AG04450 (cell line): Measurements from ENCODE around the gene ITIH5. TPM values are rescaled to one million over a fixed set of nuclear protein-coding genes. Genes with fewer than 3 reads are reported as not detected.

Experiments
- CTCF ChIA-PET: fragments of 300-600, 350-600 bp; formaldehyde crosslinking; extraction: SDS; loops from one replicate; lab custom pipeline; 2022; ENCODE audit warnings: antibody characterized with exemption, inconsistent platforms; lab: Charles Lee
- POLR2A ChIA-PET: fragments of 350-600 bp; formaldehyde crosslinking; extraction: SDS; loops from one replicate; lab custom pipeline; 2021; ENCODE audit warnings: antibody characterized with exemption, inconsistent platforms; lab: Yijun Ruan, JAX
- DNase-seq: peaks from one replicate; pipeline ENCODE4 v3.0.0-alpha.2; 2011; ENCODE audit warnings: low read depth, low spot score
- H3K27ac ChIP-seq: one replicate; pipeline ENCODE4 v1.5.1; 2012; ENCODE audit warnings: low read depth, low read length, control low read depth
- H3K27me3 ChIP-seq: one replicate; pipeline ENCODE4 v1.6.0; 2012; ENCODE audit warnings: low read length; ENCODE audit not compliant: control insufficient read depth, insufficient read depth
- H3K4me3 ChIP-seq: 2 replicates; pipeline ENCODE4 v1.5.1; 2011; ENCODE audit warnings: mild to moderate bottlenecking, low read depth, low read length, control low read depth
- H3K9me3 ChIP-seq: 2 replicates; pipeline ENCODE4 v1.5.1; 2012; ENCODE audit warnings: low read length; ENCODE audit not compliant: control insufficient read depth, insufficient read depth
- polyA plus RNA-seq: library from polyadenylated mRNA; depleted of rRNA; stranded (reverse); fragments of >200 nt; gene quantifications from 2 replicates; pipeline ENCODE4 v1.2.3, GENCODE V29; 2011
- TF ChIP-seq, protein P1 (sequence below): IDR thresholded peaks from 2 replicates; pipeline ENCODE4 v1.5.1; 2011; ENCODE audit warnings: low read depth, low read length, control low read depth, inconsistent platforms

ITIH5 gene
- polyA plus RNA-seq, 1 experiment = 0.11 TPM

DNA sequence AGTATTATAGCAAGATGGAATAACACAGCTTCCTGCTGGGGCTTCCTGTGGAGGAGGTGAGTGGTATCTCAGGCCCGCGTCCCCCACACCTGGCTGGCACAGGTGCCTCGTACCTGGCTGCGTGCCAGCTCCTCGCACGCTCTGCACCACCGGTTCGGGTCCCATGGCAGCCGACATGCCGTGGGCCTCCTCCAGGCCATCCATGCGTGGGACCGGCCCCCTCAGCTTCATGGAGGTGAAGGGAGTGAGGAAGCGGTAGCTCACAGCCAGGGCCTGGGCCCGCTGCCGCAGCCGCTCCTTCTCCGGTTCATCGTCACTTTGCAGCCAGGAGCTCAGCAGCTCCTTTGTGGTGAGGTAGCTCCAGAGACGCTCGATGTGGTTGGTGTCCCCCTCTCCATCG lies 90.4 kb downstream of the ITIH5 start:
- Histone ChIP-seq H3K27ac (no peak overlapping the region), H3K9me3 (peaks cover 12% of the 10 kb centered on the region), H3K4me3 (no peak overlapping the region), H3K27me3 (no peaks in the 10 kb centered on the region)
- POLR2A ChIA-PET = no interaction called here
- CTCF ChIA-PET = interaction anchor here (0.6 kb wide), 1 partner anchor 34 kb away, joined by 7 read pairs; no protein-coding TSS in a partner anchor
- TF ChIP-seq, protein P1, sequence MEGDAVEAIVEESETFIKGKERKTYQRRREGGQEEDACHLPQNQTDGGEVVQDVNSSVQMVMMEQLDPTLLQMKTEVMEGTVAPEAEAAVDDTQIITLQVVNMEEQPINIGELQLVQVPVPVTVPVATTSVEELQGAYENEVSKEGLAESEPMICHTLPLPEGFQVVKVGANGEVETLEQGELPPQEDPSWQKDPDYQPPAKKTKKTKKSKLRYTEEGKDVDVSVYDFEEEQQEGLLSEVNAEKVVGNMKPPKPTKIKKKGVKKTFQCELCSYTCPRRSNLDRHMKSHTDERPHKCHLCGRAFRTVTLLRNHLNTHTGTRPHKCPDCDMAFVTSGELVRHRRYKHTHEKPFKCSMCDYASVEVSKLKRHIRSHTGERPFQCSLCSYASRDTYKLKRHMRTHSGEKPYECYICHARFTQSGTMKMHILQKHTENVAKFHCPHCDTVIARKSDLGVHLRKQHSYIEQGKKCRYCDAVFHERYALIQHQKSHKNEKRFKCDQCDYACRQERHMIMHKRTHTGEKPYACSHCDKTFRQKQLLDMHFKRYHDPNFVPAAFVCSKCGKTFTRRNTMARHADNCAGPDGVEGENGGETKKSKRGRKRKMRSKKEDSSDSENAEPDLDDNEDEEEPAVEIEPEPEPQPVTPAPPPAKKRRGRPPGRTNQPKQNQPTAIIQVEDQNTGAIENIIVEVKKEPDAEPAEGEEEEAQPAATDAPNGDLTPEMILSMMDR = no peak
- DNase-seq = no peak

DNA sequence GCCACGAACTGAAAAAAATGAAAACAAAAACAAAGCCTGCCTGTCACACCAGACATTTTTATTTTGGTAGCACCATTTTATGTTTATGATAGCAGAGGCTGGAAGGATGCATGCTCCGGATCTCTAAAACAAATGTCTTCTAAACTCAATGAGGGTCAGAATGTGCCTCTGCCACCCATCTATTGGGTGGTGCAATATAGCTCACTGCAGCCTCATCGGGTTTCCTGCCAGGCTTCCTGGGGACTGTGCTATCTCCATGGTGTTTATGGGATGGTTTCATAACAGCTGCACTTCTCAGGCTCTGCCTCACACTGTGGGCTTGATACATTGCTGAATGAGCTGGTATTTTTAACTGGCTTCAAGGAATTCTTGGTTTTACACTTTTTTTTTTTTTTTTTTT lies 94.4 kb downstream of the ITIH5 start:
- ChIA-PET CTCF (no interaction called here), POLR2A (no interaction called here)
- H3K27ac ChIP-seq = no peak overlapping the region
- no peak for DNase-seq
- H3K4me3 ChIP-seq = no peak overlapping the region
- H3K27me3 ChIP-seq = no peaks in the 10 kb centered on the region
- TF ChIP-seq, protein P1 = no peak
- peaks cover 6% of the 10 kb centered on the region for H3K9me3 ChIP-seq

DNA sequence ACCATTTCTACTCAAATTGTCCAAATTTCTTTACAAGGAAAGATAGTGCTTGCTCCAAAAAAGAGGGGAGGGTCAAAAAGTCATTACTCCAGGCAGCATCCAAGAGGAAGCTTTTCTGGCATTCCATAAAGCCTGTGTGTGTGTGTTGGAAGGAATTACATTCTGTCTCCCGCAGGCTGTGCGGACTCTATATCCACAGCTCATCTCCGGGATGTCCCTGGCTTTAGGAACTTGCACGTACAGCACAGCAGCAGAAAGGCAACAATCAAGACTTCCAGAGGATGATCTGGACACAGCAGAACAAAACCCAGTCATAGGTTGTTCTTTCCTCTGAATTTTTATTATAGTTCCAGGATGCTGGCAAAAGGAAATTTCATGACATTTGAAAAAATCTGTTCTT lies 94.8 kb downstream of the ITIH5 start:
- CTCF ChIA-PET = no interaction called here
- POLR2A ChIA-PET = no interaction called here
- H3K27me3 ChIP-seq = no peaks in the 10 kb centered on the region
- H3K4me3 ChIP-seq = no peak overlapping the region
- DNase-seq = no peak
- TF ChIP-seq, protein P1 = no peak
- peaks cover 6% of the 10 kb centered on the region for H3K9me3 ChIP-seq
- no peak overlapping the region for H3K27ac ChIP-seq

DNA sequence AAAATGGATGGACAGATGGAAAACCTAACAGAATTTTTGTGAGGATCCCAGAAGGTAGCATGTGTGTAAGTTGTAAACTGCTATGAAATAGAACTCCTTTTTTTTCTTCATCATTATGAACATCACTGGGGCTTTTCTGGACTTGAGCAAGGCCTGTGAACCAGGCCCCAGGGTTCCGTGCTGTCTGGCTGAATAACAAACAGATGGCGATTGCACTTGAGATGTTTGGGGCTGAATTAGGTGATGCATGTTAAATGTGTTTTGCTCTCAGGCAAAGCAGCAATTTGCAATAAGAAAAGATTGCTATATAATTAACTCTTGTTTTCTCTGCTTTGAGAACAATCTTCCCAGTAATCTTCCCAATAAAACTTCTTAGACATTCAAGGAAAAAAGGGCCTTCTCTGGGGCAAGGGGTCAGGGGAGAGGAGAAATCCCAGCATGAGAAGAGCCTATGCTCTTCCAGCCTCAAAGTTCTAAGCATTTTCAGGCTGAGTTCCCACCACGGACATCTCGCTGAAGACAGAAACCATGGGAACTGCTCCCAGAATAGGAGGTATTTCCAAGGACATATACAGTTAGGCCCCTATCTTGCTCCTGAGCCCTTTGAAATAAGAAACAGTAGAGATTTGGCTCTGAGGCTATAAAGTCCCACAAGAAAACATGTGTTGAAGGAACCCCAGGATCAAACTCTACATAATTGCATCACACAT lies 98.7 kb downstream of the ITIH5 start:
- Histone ChIP-seq H3K4me3 (no peak overlapping the region), H3K27me3 (no peaks in the 10 kb centered on the region), H3K9me3 (peaks cover 7% of the 10 kb centered on the region; the same call in 1 of the 2 replicates), H3K27ac (no peak overlapping the region)
- TF ChIP-seq, protein P1 = no peak
- ChIA-PET POLR2A (no interaction called here), CTCF (no interaction called here)
- no peak for DNase-seq

GRCh38 chr10:7566891-7567290 lies 99.9 kb downstream of the ITIH5 start:
- POLR2A ChIA-PET = no interaction called here
- TF ChIP-seq, protein P1 = no peak
- Histone ChIP-seq H3K27me3 (no peaks in the 10 kb centered on the region), H3K27ac (no peak overlapping the region), H3K4me3 (no peak overlapping the region), H3K9me3 (peaks cover 7% of the 10 kb centered on the region; the same call in 1 of the 2 replicates)
- DNase-seq = no peak
- CTCF ChIA-PET = no interaction called here
